ENCODE data around the gene CUX1.
A peak's percentile ranks its signal among the peaks of the same experiment; 100 is the strongest.
"Not testable (repeated sequence)": the region's sequence is repeated elsewhere in the genome, so short reads cannot be mapped to it uniquely, and the experiment has no call there.

Gene CUX1

DNA sequence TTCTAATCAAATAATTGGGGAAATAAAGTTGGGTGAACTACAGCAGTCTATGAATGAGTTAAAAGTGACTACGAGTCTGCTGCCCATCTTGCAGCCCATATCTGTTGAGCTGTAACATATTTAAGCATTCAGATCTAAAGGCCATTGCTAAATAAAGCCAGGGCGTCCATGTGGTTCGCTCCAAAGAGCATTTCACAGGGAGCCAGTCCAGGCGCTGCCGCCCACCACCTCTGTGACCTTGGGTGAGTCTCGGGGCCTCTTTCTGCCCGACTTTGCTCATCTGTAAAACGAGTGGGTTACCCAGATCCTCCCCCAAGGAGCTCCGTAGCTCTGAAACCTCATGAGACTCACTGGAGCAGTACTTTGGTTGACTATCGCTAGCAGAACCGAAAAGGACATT, 223.1 kb downstream of the CUX1 start:
- H3K36me3 ChIP-seq (ENCODE audit: control insufficient read depth, insufficient read depth, low read length): no peaks in the 10 kb centered on the region
- H3K9ac ChIP-seq (ENCODE audit: low read length): no peak overlapping the region
- peaks cover 7% of the 10 kb centered on the region for H3K4me1 ChIP-seq (ENCODE audit: control insufficient read depth, insufficient read depth, low read length)
- no peaks in the 10 kb centered on the region for H3K27me3 ChIP-seq (ENCODE audit: control insufficient read depth, insufficient read depth, low read length)
- no peak overlapping the region for H3K27ac ChIP-seq (ENCODE audit: low read depth, low read length)
- H3K4me3 ChIP-seq (ENCODE audit: low read length): no peak overlapping the region

DNA sequence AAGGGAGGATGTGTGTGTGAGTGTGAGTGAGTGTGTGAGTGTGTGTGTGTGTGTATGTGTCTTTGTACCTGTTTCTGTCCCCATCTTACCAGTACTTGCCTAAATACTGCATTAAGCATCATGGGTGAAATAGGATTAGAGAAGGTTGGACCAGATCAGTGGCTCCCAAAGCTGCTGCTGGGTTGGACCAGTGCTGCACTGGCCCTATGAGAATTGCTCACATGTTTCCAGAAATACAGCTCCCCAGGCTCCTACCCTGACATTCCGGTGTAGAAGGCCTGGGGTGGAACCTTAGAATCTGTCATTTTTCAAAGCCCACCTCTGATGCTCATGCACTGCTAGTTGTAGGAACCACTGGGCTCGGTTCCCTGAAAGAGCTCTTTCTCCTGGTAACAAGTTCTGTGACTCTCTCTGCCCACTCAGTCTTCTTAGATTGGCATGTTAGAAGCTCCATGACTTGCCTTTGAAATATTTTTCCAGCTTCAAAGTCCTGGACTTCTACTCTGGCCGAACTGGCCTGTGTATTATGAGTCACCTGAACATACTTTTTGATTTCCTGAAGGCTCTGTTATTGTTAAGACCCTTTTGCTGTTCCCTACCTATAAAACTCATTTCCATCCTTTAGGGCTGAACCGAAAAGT, 224.7 kb downstream of the CUX1 start:
- Histone ChIP-seq H3K4me3 (ENCODE audit: low read length) (no peak overlapping the region), H3K4me1 (ENCODE audit: control insufficient read depth, insufficient read depth, low read length) (peaks cover 9% of the 10 kb centered on the region)

DNA sequence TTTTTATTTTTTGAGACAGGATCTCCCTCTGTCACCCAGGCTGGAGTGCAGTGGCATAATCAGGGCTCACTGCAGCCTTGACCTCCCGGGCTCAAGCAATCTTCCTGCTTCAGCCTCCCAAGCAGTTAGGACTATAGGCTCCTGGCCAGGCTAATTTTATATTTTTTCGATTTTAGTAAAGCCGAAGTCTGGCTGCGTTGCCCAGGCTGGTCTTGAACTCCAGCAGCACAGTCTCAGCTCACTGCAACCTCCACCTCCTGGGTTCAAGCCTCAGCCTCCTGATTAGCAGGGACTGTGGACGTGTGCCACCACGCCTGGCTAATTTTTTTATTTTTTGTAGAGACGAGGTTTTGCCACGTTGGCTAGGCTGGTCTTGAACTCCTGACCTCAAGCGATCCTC, 225.4 kb downstream of the CUX1 start:
- H3K27ac ChIP-seq (ENCODE audit: low read depth, low read length); H3K27me3 ChIP-seq (ENCODE audit: control insufficient read depth, insufficient read depth, low read length); H3K36me3 ChIP-seq (ENCODE audit: control insufficient read depth, insufficient read depth, low read length); H3K9ac ChIP-seq (ENCODE audit: low read length); H3K4me1 ChIP-seq (ENCODE audit: control insufficient read depth, insufficient read depth, low read length); H3K4me3 ChIP-seq (ENCODE audit: low read length): not testable (repeated sequence)

More for the DNA sequence above, 224.7 kb downstream of the CUX1 start:
- H3K9ac ChIP-seq (ENCODE audit: low read length): no peak overlapping the region
- H3K36me3 ChIP-seq (ENCODE audit: control insufficient read depth, insufficient read depth, low read length): no peaks in the 10 kb centered on the region
- H3K27me3 ChIP-seq (ENCODE audit: control insufficient read depth, insufficient read depth, low read length): no peaks in the 10 kb centered on the region
- no peak overlapping the region for H3K27ac ChIP-seq (ENCODE audit: low read depth, low read length)

DNA sequence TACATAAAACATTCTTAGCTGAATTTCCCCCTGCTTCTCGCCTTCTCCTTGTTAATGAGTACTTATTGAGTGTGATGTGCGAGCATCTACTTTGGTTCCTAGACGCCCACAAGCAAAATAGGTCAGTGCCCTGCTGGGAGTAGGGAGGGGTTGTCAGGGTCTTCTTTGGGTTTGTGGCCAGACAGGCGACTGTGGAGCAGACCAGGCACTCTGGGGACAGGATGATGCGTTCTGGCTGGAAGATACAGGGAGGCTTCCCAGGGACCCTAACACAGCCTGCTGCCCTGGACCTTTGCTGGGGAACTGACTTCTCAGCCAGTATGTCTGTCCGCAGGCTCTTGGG, 227.2 kb downstream of the CUX1 start:
- H3K27ac ChIP-seq (ENCODE audit: low read depth, low read length): peak overlapping the region; percentile 38
- H3K4me3 ChIP-seq (ENCODE audit: low read length): no peak overlapping the region
- no peaks in the 10 kb centered on the region for H3K36me3 ChIP-seq (ENCODE audit: control insufficient read depth, insufficient read depth, low read length)
- peaks cover 9% of the 10 kb centered on the region for H3K4me1 ChIP-seq (ENCODE audit: control insufficient read depth, insufficient read depth, low read length)
- H3K9ac ChIP-seq (ENCODE audit: low read length): no peak overlapping the region
- no peaks in the 10 kb centered on the region for H3K27me3 ChIP-seq (ENCODE audit: control insufficient read depth, insufficient read depth, low read length)

DNA sequence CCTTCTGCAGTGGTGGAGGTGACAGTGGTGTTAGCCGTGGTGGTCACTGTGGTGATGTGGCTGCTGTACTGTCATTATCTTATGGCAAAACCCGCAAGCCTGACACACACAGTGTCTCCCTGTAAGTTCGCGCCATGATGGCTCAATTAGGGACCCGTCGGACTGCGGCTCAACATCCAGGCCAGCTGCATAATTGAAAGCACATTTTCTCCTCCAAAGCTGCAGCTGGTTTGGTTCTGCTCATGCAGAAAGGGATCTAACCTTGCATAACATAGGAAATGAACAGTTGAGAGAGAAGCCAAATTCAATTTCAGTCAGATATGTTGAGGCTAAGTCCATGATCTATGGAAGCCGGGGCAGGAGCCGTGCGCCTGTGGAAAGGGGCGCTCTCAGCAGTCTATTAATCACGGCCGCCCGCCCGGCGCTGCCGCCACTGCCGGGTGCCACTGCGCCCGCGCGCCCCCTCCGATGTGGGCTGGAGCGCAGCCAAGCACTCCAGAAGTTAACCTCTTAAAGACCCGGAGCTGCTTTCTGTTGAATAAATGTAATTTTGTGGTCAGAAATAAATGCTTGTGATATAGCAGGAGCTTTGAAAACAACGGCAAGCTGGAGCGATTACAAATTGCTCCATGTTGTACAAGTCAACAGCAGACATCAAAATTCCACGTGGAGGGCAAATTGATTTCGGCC, 227.7 kb downstream of the CUX1 start:
- Histone ChIP-seq H3K27ac (ENCODE audit: low read depth, low read length) (peak overlapping the region; percentile 38), H3K36me3 (ENCODE audit: control insufficient read depth, insufficient read depth, low read length) (no peaks in the 10 kb centered on the region), H3K4me3 (ENCODE audit: low read length) (peak overlapping the region; percentile 45), H3K9ac (ENCODE audit: low read length) (no peak overlapping the region), H3K4me1 (ENCODE audit: control insufficient read depth, insufficient read depth, low read length) (peaks cover 9% of the 10 kb centered on the region), H3K27me3 (ENCODE audit: control insufficient read depth, insufficient read depth, low read length) (no peaks in the 10 kb centered on the region)

DNA sequence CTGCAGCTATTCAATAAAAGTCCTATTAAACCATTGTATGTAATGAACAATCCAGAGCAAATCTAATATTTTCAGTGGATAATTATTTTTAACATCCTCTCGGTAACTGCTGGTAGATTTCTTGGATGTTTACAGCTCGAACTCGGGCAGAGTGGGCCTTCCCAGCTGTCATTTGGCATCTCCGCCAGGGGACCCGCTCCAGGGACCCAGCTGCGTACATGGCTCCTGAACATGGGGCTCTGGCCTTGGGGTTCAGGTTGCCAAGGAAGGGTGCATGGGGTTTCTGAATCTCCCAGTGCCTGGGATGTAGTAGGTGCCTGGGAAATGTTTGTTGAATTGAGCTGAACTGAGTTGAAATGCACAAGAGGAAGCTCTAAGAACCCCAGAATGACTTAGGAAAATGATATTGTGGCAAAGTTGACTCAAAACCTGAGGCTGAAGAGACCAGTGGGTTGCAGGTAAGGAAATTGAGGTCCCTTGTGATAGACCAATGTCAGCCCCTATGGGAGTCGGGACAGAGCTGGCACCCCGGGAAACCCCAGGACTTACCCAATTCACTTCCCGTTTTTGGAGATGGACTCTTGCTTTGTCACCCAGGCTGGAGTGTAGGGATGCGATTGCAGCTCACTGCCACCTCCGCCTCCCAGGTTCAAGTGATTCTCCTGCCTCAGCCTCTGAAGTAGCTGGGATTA, 228.4 kb downstream of the CUX1 start:
- no peak overlapping the region for H3K27ac ChIP-seq (ENCODE audit: low read depth, low read length)
- no peak overlapping the region for H3K9ac ChIP-seq (ENCODE audit: low read length)
- no peaks in the 10 kb centered on the region for H3K36me3 ChIP-seq (ENCODE audit: control insufficient read depth, insufficient read depth, low read length)
- H3K27me3 ChIP-seq (ENCODE audit: control insufficient read depth, insufficient read depth, low read length): no peaks in the 10 kb centered on the region
- H3K4me3 ChIP-seq (ENCODE audit: low read length): peak overlapping the region; percentile 45
- peaks cover 9% of the 10 kb centered on the region for H3K4me1 ChIP-seq (ENCODE audit: control insufficient read depth, insufficient read depth, low read length)

DNA sequence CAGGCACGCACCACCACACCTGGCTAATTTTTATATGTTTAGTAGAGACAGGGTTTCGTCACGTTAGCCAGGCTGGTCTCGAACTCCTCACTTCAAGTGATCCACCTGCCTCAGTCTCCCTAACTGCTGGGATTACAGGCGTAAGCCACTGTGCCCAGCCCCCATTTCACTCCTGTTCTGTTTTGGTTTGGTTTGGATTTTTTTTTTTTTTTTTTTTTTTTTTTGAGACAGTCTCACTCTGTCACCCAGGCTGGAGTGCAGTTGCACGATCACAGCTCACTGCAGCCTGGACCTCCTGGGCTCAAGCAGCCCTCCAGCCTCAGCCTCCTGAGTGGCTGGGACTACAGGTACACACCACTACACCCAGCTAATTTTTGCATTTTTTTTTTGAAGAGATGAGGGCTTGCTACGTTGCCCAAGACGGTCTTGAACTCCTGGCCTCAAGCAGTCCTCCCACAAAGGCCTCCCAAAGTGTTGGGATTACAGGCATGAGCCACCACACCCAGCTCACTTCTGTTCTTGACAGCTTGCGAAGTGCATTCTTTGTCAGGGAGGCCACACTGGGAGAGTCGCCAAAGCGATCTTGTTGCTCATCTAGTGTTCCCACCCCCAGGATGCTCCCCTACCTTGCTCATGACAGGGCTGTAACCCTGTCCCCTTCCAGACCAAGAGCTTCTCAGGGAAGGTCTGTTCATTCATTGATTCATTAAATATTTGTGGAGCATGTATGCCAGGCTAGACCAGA, 229.1 kb downstream of the CUX1 start:
- peaks cover 9% of the 10 kb centered on the region for H3K4me1 ChIP-seq (ENCODE audit: control insufficient read depth, insufficient read depth, low read length)
- H3K36me3 ChIP-seq (ENCODE audit: control insufficient read depth, insufficient read depth, low read length): no peaks in the 10 kb centered on the region
- H3K9ac ChIP-seq (ENCODE audit: low read length): no peak overlapping the region
- H3K27me3 ChIP-seq (ENCODE audit: control insufficient read depth, insufficient read depth, low read length): no peaks in the 10 kb centered on the region
- peak overlapping the region; percentile 4 for H3K27ac ChIP-seq (ENCODE audit: low read depth, low read length)
- H3K4me3 ChIP-seq (ENCODE audit: low read length): no peak overlapping the region

DNA sequence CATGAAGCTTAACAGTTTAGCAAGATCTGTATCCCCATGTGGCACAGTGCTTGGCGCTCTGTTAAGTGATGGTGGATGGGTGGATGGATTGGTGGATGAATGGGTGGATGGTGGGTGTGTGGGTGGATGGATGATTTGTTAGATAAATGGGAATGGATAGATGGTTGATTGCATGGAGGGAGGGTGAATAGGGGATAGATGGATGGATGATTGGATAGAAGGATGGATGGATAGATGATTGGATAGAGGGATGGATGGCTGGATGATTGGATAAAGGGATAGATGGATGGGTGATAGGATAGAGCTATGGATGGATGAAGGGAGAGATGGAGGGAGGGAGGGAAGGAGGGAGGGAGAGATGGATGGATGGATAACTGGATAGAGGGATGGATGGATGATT, 229.7 kb downstream of the CUX1 start:
- Histone ChIP-seq H3K36me3 (ENCODE audit: control insufficient read depth, insufficient read depth, low read length) (no peaks in the 10 kb centered on the region), H3K9ac (ENCODE audit: low read length) (no peak overlapping the region), H3K4me3 (ENCODE audit: low read length) (no peak overlapping the region), H3K27ac (ENCODE audit: low read depth, low read length) (peak overlapping the region; percentile 4), H3K4me1 (ENCODE audit: control insufficient read depth, insufficient read depth, low read length) (peaks cover 9% of the 10 kb centered on the region), H3K27me3 (ENCODE audit: control insufficient read depth, insufficient read depth, low read length) (no peaks in the 10 kb centered on the region)

DNA sequence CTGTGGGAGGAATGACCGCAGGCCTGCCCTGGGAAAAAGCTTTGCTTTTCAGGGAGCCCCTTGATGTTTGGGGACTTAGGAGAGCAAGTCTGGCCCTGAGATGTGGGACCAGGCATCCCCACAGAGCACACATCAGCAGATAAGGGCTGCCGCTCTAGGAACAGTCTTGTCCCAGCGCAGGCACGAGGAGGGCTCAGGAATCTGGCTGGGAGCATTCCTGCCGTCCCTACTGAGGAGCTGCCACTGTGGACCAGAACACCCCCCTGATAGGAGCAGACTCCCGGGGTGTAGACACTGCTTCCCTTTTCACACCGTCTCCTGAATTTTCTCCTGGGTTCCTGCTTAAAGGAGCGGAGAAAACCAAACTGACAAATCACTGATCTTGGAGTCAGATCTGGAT, 232.3 kb downstream of the CUX1 start:
- H3K36me3 ChIP-seq (ENCODE audit: control insufficient read depth, insufficient read depth, low read length): no peaks in the 10 kb centered on the region
- H3K27me3 ChIP-seq (ENCODE audit: control insufficient read depth, insufficient read depth, low read length): no peaks in the 10 kb centered on the region
- peaks cover 8% of the 10 kb centered on the region for H3K4me1 ChIP-seq (ENCODE audit: control insufficient read depth, insufficient read depth, low read length)
- no peak overlapping the region for H3K9ac ChIP-seq (ENCODE audit: low read length)
- H3K4me3 ChIP-seq (ENCODE audit: low read length): no peak overlapping the region
- H3K27ac ChIP-seq (ENCODE audit: low read depth, low read length): no peak overlapping the region

DNA sequence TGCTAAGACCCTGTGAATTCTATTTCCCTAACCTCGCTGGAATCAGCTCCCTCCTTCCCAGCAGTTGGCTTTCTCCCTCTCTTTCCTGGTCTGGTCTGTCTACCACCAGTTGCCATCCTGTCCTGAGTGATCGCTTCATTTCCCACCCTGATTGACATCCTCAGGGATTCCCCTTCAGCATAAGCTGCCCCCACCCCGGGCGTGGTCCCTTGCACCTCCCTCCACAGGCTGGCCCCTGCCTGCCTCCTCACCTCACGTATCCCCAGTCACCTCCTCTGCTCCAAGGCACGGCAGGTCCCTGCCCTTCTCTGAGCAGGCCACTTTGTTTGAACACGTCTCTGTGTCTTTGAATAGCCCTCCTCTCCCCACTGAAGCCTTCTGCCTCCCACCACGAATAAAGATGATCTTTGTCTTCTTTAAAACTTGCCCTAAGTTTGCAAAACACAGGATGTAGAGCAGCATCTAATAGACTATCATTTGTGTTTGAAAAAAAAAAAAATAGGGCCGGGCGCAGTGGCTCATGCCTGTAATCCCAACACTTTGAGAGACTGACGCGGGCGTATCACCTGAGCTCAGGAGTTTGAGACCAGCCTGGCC, 233.5 kb downstream of the CUX1 start:
- Histone ChIP-seq H3K27ac (ENCODE audit: low read depth, low read length) (no peak overlapping the region), H3K4me3 (ENCODE audit: low read length) (no peak overlapping the region), H3K36me3 (ENCODE audit: control insufficient read depth, insufficient read depth, low read length) (no peaks in the 10 kb centered on the region), H3K4me1 (ENCODE audit: control insufficient read depth, insufficient read depth, low read length) (no peaks in the 10 kb centered on the region), H3K27me3 (ENCODE audit: control insufficient read depth, insufficient read depth, low read length) (no peaks in the 10 kb centered on the region), H3K9ac (ENCODE audit: low read length) (no peak overlapping the region)

DNA sequence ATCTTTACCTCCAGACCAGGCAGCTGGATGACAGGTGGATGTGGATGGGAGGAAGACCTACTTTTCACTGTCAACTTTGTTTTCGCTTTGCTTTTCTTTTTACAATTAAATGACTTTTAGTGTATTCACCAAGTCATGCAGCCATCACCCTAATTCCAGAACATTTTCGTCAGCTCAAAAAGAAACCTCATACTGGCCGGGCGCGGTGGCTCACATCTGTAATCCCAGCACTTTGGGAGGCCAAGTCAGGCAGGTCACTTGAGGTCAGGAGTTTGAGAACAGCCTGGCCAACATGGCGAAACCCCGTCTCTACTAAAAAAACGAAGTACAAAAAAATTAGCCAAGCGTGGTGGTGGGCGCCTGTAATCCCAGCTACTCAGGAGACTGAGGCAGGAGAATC, 234.3 kb downstream of the CUX1 start:
- H3K4me3 ChIP-seq (ENCODE audit: low read length); H3K9ac ChIP-seq (ENCODE audit: low read length); H3K4me1 ChIP-seq (ENCODE audit: control insufficient read depth, insufficient read depth, low read length); H3K27me3 ChIP-seq (ENCODE audit: control insufficient read depth, insufficient read depth, low read length); H3K36me3 ChIP-seq (ENCODE audit: control insufficient read depth, insufficient read depth, low read length); H3K27ac ChIP-seq (ENCODE audit: low read depth, low read length): not testable (repeated sequence)

DNA sequence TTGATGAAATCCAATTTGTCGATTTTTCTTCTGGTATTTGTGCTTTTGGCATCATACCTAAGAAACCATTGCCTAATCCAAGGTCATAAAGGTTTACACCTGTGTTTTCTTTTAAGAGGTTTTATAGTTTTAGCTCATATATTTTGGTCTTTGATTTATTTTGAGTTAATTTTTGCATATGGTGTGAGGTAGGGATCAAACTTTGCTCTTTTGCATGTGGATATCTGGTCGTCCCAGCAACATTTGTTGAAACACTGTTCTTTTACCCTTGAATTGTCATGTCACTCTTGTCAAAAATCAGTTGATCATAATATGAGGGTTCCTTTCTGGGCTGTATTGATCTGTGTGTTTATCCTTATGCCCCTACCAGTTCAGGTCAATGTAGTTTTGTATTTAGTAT, 236.7 kb downstream of the CUX1 start:
- Histone ChIP-seq H3K4me1 (ENCODE audit: control insufficient read depth, insufficient read depth, low read length) (no peaks in the 10 kb centered on the region), H3K27ac (ENCODE audit: low read depth, low read length) (no peak overlapping the region), H3K9ac (ENCODE audit: low read length) (no peak overlapping the region), H3K4me3 (ENCODE audit: low read length) (no peak overlapping the region), H3K27me3 (ENCODE audit: control insufficient read depth, insufficient read depth, low read length) (no peaks in the 10 kb centered on the region), H3K36me3 (ENCODE audit: control insufficient read depth, insufficient read depth, low read length) (no peaks in the 10 kb centered on the region)

Measured in rectal smooth muscle tissue (tissue), 1 donor.